ENCODE results near the gene OPALIN.
"Not testable (repeated sequence)": the region's sequence is repeated elsewhere in the genome, so short reads cannot be mapped to it uniquely, and the experiment has no call there.

OPALIN gene

GRCh38 chr10:96321822-96322221, 37.0 kb downstream of the OPALIN start:
- TF ChIP-seq JUND (IDR thresholded peaks at IDR 0.05; ENCODE audit: low read depth), result no peak
- in situ Hi-C loops (cut with HindIII; ENCODE audit: low pct_unique_long_range_greater_than_20kb, low sequenced_read_pairs), result no loop called here
- no peak for DNase-seq (ENCODE audit: low read depth in 1 of 2, low spot score in 1 of 2)

DNA sequence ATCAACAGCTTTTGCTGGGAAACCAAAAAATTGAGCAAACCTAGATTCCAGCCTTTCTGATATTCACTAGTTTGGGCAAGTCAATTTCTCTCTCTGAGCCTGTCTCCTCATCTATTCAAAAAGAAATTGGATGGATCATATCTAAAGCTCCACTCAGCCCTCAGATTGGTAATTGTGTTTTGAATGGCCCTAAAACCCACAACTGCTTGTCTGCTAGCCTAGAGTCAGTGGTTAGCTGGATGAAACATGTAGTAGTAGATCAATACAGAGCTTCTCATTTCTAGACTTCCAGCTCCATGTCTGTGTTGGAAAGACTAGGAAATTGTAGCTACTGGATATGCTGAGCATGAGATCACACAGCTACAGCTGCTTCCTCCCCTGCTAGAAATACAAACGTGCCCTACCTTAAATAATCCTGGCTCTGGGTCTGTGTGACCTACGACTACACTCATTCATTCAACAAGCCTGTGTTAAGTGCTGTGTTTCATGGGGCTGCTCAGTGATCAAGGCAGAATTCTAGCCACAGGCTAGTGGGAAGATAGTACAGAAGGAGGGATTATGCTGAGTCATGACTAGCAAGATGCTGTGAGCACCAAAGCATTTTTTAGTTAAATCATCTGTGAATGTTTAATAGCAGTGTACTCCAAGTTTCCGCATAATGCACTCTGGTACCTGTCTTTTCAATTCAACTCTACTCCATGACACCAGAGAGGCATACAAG, 38.9 kb downstream of the OPALIN start:
- in situ Hi-C loops (cut with HindIII; ENCODE audit: low pct_unique_long_range_greater_than_20kb, low sequenced_read_pairs), result no loop called here
- no peak for TF ChIP-seq JUND (IDR thresholded peaks at IDR 0.05; ENCODE audit: low read depth)
- DNase-seq (ENCODE audit: low read depth in 1 of 2, low spot score in 1 of 2), result no peak

GRCh38 chr10:96317067-96317833, 41.6 kb downstream of the OPALIN start:
- TF ChIP-seq JUND (IDR thresholded peaks at IDR 0.05; ENCODE audit: low read depth), result no peak
- in situ Hi-C loops (cut with HindIII; ENCODE audit: low pct_unique_long_range_greater_than_20kb, low sequenced_read_pairs), result no loop called here
- no peak for DNase-seq (ENCODE audit: low read depth in 1 of 2, low spot score in 1 of 2)

DNA sequence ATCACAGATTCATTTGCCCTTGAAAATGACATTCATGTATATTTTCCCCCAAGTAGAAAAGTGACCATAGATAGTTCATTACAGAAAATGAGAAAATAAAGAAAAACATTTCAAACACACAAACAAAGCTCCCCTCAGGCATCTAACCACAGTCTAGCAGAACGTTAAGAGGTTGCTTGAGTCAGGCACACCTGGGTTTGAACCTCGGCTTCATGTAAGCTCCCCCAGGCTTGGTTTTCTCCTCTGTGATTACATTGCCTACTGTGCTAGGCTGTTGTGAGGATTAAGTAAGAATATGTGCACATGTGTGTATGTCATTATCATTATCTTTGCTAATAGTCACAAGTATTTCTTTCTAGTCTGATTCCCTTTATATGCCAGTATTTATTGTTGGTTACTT, 45.5 kb downstream of the OPALIN start:
- in situ Hi-C loops (cut with HindIII; ENCODE audit: low pct_unique_long_range_greater_than_20kb, low sequenced_read_pairs), result no loop called here
- no peak for DNase-seq (ENCODE audit: low read depth in 1 of 2, low spot score in 1 of 2)
- no peak for TF ChIP-seq JUND (IDR thresholded peaks at IDR 0.05; ENCODE audit: low read depth)

GRCh38 chr10:96311180-96311715, 47.6 kb downstream of the OPALIN start:
- no peak for TF ChIP-seq JUND (IDR thresholded peaks at IDR 0.05; ENCODE audit: low read depth)
- in situ Hi-C loops (cut with HindIII; ENCODE audit: low pct_unique_long_range_greater_than_20kb, low sequenced_read_pairs), result no loop called here
- peak in 1 of 2 experiments; percentile 77 for DNase-seq (ENCODE audit: low read depth in 1 of 2, low spot score in 1 of 2)

GRCh38 chr10:96310321-96310669, 48.5 kb downstream of the OPALIN start:
- DNase-seq (ENCODE audit: low read depth in 1 of 2, low spot score in 1 of 2), result no peak
- no peak for TF ChIP-seq JUND (IDR thresholded peaks at IDR 0.05; ENCODE audit: low read depth)
- in situ Hi-C loops (cut with HindIII; ENCODE audit: low pct_unique_long_range_greater_than_20kb, low sequenced_read_pairs), result no loop called here

- TF ChIP-seq JUND (IDR thresholded peaks at IDR 0.05; ENCODE audit: low read depth), result no peak
- in situ Hi-C loops (cut with HindIII; ENCODE audit: low pct_unique_long_range_greater_than_20kb, low sequenced_read_pairs), result no loop called here
- DNase-seq (ENCODE audit: low read depth in 1 of 2, low spot score in 1 of 2), result no peak
These were observed 49.0 kb downstream of the OPALIN start for GRCh38 chr10:96309628-96310320.

GRCh38 chr10:96308854-96309253, 49.9 kb downstream of the OPALIN start:
- in situ Hi-C loops (cut with HindIII; ENCODE audit: low pct_unique_long_range_greater_than_20kb, low sequenced_read_pairs); DNase-seq (ENCODE audit: low read depth in 1 of 2, low spot score in 1 of 2): not testable (repeated sequence)

GRCh38 chr10:96306516-96306915, 52.3 kb downstream of the OPALIN start:
- no peak for TF ChIP-seq JUND (IDR thresholded peaks at IDR 0.05; ENCODE audit: low read depth)
- no peak for DNase-seq (ENCODE audit: low read depth in 1 of 2, low spot score in 1 of 2)
- in situ Hi-C loops (cut with HindIII; ENCODE audit: low pct_unique_long_range_greater_than_20kb, low sequenced_read_pairs), result no loop called here

- no peak for DNase-seq (ENCODE audit: low read depth in 1 of 2, low spot score in 1 of 2)
- TF ChIP-seq JUND (IDR thresholded peaks at IDR 0.05; ENCODE audit: low read depth), result no peak
- in situ Hi-C loops (cut with HindIII; ENCODE audit: low pct_unique_long_range_greater_than_20kb, low sequenced_read_pairs), result no loop called here
These were observed 53.8 kb downstream of the OPALIN start for GRCh38 chr10:96305019-96305418.

DNA sequence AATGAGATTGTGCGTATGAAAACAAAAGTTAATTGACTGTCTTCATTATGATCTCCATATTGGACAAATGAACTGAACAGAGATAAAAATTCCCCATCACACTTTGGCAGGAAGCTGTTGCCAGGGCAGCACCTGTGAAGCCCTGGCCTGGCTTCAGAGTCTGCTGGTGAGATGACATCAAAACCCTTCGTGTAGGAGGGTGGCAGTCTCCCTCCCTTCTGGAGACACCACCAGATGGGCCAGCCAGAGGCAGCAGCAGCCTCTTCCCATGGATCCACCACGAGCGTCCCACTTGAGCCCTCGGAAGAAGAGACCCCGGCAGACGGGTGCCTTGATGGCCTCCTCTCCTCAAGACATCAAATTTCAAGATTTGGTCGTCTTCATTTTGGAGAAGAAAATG, 54.6 kb downstream of the OPALIN start, which contains the start of gene DNTT:
Gene DNTT (plus strand): TSS at position 205 of the 400 bp plus-strand sequence. CDS start 64 bp downstream, at position 269.
- DNase-seq (ENCODE audit: low read depth in 1 of 2, low spot score in 1 of 2), result no peak
- in situ Hi-C loops (cut with HindIII; ENCODE audit: low pct_unique_long_range_greater_than_20kb, low sequenced_read_pairs), result no loop called here
- no peak for TF ChIP-seq JUND (IDR thresholded peaks at IDR 0.05; ENCODE audit: low read depth)

DNA sequence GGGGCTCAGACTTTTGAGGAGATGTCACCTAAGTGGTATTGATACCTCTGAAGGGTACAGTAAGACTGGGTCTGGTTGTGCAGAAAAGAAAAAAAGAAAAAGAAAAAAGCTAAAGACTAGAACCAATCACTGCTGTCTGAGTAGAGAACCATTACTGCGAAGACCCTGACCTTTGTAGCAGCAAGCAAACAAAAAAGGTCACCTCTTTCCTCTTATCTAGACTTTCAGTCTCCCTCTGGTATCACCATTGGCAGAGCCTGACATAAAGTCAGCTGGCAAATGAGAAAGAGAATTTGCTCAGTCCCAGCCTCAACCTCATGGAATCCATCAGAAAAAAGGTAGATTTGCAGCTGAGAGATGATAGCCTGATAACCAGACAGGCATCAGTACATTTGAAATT, 57.2 kb downstream of the OPALIN start:
- no peak for DNase-seq (ENCODE audit: low read depth in 1 of 2, low spot score in 1 of 2)
- no peak for TF ChIP-seq JUND (IDR thresholded peaks at IDR 0.05; ENCODE audit: low read depth)
- in situ Hi-C loops (cut with HindIII; ENCODE audit: low pct_unique_long_range_greater_than_20kb, low sequenced_read_pairs), result no loop called here

DNA sequence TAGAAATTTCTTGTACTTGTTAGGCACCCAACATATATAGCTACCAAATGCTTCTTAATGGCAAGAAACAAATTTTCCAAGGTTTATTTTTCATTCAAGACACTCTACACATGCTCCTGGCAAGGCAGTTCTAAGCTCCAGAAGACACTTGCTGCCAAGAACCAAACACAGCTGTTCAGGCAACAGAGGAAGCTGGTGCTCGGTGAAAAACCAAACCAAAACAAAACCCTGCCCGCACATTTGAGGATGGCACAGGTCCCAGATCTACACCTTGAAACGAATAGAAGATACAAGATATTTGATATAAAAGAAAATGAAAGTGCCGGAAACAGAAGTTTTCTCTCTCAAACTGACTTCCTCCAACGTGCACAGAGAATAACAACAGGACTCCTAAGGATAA, 59.4 kb downstream of the OPALIN start:
- in situ Hi-C loops (cut with HindIII; ENCODE audit: low pct_unique_long_range_greater_than_20kb, low sequenced_read_pairs), result no loop called here
- no peak for TF ChIP-seq JUND (IDR thresholded peaks at IDR 0.05; ENCODE audit: low read depth)
- no peak for DNase-seq (ENCODE audit: low read depth in 1 of 2, low spot score in 1 of 2)

Measured in T47D (cell line).